Measurements from ENCODE around the gene STK24.
A peak's percentile ranks its signal among the peaks of the same experiment; 100 is the strongest.

Gene STK24

GRCh38 chr13:98613591-98613990, 36.7 kb upstream of the STK24 start:
- in situ Hi-C loops (cut with HindIII; ENCODE audit: low pct_ligation_motif_present, low sequenced_read_pairs), result no loop called here
- TF ChIP-seq CTCF (IDR thresholded peaks at IDR 0.05; ENCODE audit: low read depth, low read length, missing control alignments), result no peak
- no peak for DNase-seq
- H3K36me3 ChIP-seq (replicated peaks), result no peaks in the 10 kb centered on the region
- no peaks in the 10 kb centered on the region for H3K27me3 ChIP-seq (replicated peaks)
- H3K4me3 ChIP-seq (ENCODE audit: low read depth, low read length), result no peak overlapping the region
- no peak overlapping the region for H3K27ac ChIP-seq

- in situ Hi-C loops (cut with HindIII; ENCODE audit: low pct_ligation_motif_present, low sequenced_read_pairs), result no loop called here
Observed at GRCh38 chr13:98609756-98610155, 32.8 kb upstream of the STK24 start.

GRCh38 chr13:98606296-98606695, 29.4 kb upstream of the STK24 start:
- Histone ChIP-seq H3K27ac (no peak overlapping the region), H3K36me3 (replicated peaks) (no peaks in the 10 kb centered on the region), H3K4me3 (ENCODE audit: low read depth, low read length) (no peak overlapping the region), H3K27me3 (replicated peaks) (no peaks in the 10 kb centered on the region)
- DNase-seq, result no peak
- TF ChIP-seq CTCF (IDR thresholded peaks at IDR 0.05; ENCODE audit: low read depth, low read length, missing control alignments), result no peak
- in situ Hi-C loops (cut with HindIII; ENCODE audit: low pct_ligation_motif_present, low sequenced_read_pairs), result no loop called here

More at GRCh38 chr13:98609756-98610155, 32.8 kb upstream of the STK24 start:
- H3K27ac ChIP-seq, result no peak overlapping the region
- H3K36me3 ChIP-seq (replicated peaks), result no peaks in the 10 kb centered on the region
- TF ChIP-seq CTCF (IDR thresholded peaks at IDR 0.05; ENCODE audit: low read depth, low read length, missing control alignments), result no peak
- no peak for DNase-seq
- H3K27me3 ChIP-seq (replicated peaks), result no peaks in the 10 kb centered on the region
- no peak overlapping the region for H3K4me3 ChIP-seq (ENCODE audit: low read depth, low read length)

GRCh38 chr13:98599502-98600328, 22.8 kb upstream of the STK24 start:
- H3K27ac ChIP-seq, result no peak overlapping the region
- DNase-seq, result no peak
- no peaks in the 10 kb centered on the region for H3K27me3 ChIP-seq (replicated peaks)
- H3K36me3 ChIP-seq (replicated peaks), result no peaks in the 10 kb centered on the region
- no peak for TF ChIP-seq CTCF (IDR thresholded peaks at IDR 0.05; ENCODE audit: low read depth, low read length, missing control alignments)
- in situ Hi-C loops (cut with HindIII; ENCODE audit: low pct_ligation_motif_present, low sequenced_read_pairs), result no loop called here
- H3K4me3 ChIP-seq (ENCODE audit: low read depth, low read length), result no peak overlapping the region

GRCh38 chr13:98598043-98598442, 21.1 kb upstream of the STK24 start:
- no peak for DNase-seq
- in situ Hi-C loops (cut with HindIII; ENCODE audit: low pct_ligation_motif_present, low sequenced_read_pairs), result no loop called here
- no peak overlapping the region for H3K27ac ChIP-seq
- peak; percentile 29 for TF ChIP-seq CTCF (IDR thresholded peaks at IDR 0.05; ENCODE audit: low read depth, low read length, missing control alignments)
- no peaks in the 10 kb centered on the region for H3K36me3 ChIP-seq (replicated peaks)
- H3K4me3 ChIP-seq (ENCODE audit: low read depth, low read length), result no peak overlapping the region
- no peaks in the 10 kb centered on the region for H3K27me3 ChIP-seq (replicated peaks)

- H3K27ac ChIP-seq, result no peak overlapping the region
- no peak overlapping the region for H3K4me3 ChIP-seq (ENCODE audit: low read depth, low read length)
- H3K27me3 ChIP-seq (replicated peaks), result no peaks in the 10 kb centered on the region
- TF ChIP-seq CTCF (IDR thresholded peaks at IDR 0.05; ENCODE audit: low read depth, low read length, missing control alignments), result no peak
- DNase-seq, result no peak
- in situ Hi-C loops (cut with HindIII; ENCODE audit: low pct_ligation_motif_present, low sequenced_read_pairs), result no loop called here
- H3K36me3 ChIP-seq (replicated peaks), result no peaks in the 10 kb centered on the region
Observed at GRCh38 chr13:98595134-98595533, 18.2 kb upstream of the STK24 start.
